Measurements from ENCODE around the gene PPFIBP1. TPM values are rescaled to one million over a fixed set of nuclear protein-coding genes. Genes with fewer than 3 reads are reported as not detected.

PPFIBP1 gene
- polyA plus RNA-seq, 1 of the 3 experiments (the other 2 are of a cell fraction) = 55.0 TPM

DNA sequence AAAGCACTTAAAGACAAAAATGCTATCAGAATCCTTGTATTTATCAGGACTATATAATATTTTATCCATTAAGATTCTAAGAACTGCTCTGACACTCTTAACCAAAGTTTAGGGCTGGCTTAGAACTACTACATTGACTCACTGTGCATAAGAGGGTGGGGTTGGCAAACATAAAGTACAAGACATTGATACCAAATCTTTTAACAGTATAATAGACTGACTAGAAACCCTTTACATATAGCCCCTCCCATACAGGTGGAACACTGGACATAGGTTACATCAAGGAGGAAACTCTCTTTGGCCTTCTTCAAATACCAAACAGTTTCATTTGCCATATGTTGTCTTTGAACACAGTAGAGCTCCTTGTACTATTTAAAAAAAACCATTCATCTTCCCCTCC, 156.6 kb downstream of the PPFIBP1 start:
- no peak for DNase-seq
- no peaks in the 10 kb centered on the region for H3K4me1 ChIP-seq (ENCODE audit: control insufficient read depth in 1 of 2, insufficient read depth in 2 of 2, low read depth in 1 of 2, low read length in 1 of 2)
- H3K4me2 ChIP-seq = no peak overlapping the region
- no peak overlapping the region for H3K9ac ChIP-seq
- CTCF ChIA-PET = no interaction called here
- no peak overlapping the region for H3K4me3 ChIP-seq (ENCODE audit: low read depth in 2 of 2, low read length in 1 of 2)
- H3K79me2 ChIP-seq (ENCODE audit: insufficient read depth) = no peaks in the 10 kb centered on the region
- TF ChIP-seq EP300 (IDR thresholded peaks at IDR 0.05; ENCODE audit: borderline replicate concordance in 1 of 2, low read depth in 1 of 2, low read length in 1 of 2) (no peak), NRF1 (IDR thresholded peaks at IDR 0.05; ENCODE audit: low read depth, low read length) (no peak), MEF2A (IDR thresholded peaks at IDR 0.05; ENCODE audit: borderline replicate concordance, low read depth) (no peak), FOXM1 (IDR thresholded peaks at IDR 0.05; ENCODE audit: low read depth) (no peak), RAD21 (IDR thresholded peaks at IDR 0.05; ENCODE audit: low read length) (no peak), YY1 (IDR thresholded peaks at IDR 0.05; ENCODE audit: low read depth) (no peak), EZH2phosphoT487 (IDR thresholded peaks at IDR 0.05; ENCODE audit: borderline replicate concordance, low read depth) (no peak), TCF12 (IDR thresholded peaks at IDR 0.05) (no peak), TAF1 (IDR thresholded peaks at IDR 0.05; ENCODE audit: borderline replicate concordance, low read depth, low read length) (no peak), CHD2 (IDR thresholded peaks at IDR 0.05; ENCODE audit: low read length, partially characterized antibody) (no peak), GATA2 (CRISPR knock-in tag; IDR thresholded peaks at IDR 0.05) (no peak), TEAD4 (IDR thresholded peaks at IDR 0.05; ENCODE audit: borderline replicate concordance, insufficient read depth) (no peak), SMC3 (IDR thresholded peaks at IDR 0.05; ENCODE audit: low read depth, low read length) (no peak), NFIC (IDR thresholded peaks at IDR 0.05; ENCODE audit: borderline replicate concordance) (no peak)
- TF ChIP-seq, protein P1, sequence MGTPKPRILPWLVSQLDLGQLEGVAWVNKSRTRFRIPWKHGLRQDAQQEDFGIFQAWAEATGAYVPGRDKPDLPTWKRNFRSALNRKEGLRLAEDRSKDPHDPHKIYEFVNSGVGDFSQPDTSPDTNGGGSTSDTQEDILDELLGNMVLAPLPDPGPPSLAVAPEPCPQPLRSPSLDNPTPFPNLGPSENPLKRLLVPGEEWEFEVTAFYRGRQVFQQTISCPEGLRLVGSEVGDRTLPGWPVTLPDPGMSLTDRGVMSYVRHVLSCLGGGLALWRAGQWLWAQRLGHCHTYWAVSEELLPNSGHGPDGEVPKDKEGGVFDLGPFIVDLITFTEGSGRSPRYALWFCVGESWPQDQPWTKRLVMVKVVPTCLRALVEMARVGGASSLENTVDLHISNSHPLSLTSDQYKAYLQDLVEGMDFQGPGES (IDR thresholded peaks at IDR 0.05; ENCODE audit: low read depth, low read length) = no peak
- TF ChIP-seq, protein P2, sequence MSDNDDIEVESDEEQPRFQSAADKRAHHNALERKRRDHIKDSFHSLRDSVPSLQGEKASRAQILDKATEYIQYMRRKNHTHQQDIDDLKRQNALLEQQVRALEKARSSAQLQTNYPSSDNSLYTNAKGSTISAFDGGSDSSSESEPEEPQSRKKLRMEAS (IDR thresholded peaks at IDR 0.05; ENCODE audit: low read depth) = no peak
- TF ChIP-seq, protein P3, sequence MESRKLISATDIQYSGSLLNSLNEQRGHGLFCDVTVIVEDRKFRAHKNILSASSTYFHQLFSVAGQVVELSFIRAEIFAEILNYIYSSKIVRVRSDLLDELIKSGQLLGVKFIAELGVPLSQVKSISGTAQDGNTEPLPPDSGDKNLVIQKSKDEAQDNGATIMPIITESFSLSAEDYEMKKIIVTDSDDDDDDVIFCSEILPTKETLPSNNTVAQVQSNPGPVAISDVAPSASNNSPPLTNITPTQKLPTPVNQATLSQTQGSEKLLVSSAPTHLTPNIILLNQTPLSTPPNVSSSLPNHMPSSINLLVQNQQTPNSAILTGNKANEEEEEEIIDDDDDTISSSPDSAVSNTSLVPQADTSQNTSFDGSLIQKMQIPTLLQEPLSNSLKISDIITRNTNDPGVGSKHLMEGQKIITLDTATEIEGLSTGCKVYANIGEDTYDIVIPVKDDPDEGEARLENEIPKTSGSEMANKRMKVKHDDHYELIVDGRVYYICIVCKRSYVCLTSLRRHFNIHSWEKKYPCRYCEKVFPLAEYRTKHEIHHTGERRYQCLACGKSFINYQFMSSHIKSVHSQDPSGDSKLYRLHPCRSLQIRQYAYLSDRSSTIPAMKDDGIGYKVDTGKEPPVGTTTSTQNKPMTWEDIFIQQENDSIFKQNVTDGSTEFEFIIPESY (IDR thresholded peaks at IDR 0.05; ENCODE audit: borderline replicate concordance, low read depth) = no peak
- TF ChIP-seq, protein P4, sequence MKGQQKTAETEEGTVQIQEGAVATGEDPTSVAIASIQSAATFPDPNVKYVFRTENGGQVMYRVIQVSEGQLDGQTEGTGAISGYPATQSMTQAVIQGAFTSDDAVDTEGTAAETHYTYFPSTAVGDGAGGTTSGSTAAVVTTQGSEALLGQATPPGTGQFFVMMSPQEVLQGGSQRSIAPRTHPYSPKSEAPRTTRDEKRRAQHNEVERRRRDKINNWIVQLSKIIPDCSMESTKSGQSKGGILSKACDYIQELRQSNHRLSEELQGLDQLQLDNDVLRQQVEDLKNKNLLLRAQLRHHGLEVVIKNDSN (IDR thresholded peaks at IDR 0.05; ENCODE audit: borderline replicate concordance, low read depth) = no peak
- H3K27me3 ChIP-seq (ENCODE audit: insufficient read depth) = no peaks in the 10 kb centered on the region
- H3K27ac ChIP-seq (ENCODE audit: low read depth in 2 of 2, low read length in 1 of 2) = no peak overlapping the region
- no peaks in the 10 kb centered on the region for H3K9me2 ChIP-seq
- peaks cover 28% of the 10 kb centered on the region for H3F3A ChIP-seq (replicated peaks; ENCODE audit: insufficient read depth)
- H4K20me1 ChIP-seq (ENCODE audit: insufficient read depth) = no peaks in the 10 kb centered on the region
- H2AFZ ChIP-seq (ENCODE audit: low read depth) = no peak overlapping the region
- POLR2A ChIA-PET = no interaction called here
- H3K36me3 ChIP-seq (replicated peaks in 1 of 2; ENCODE audit: control insufficient read depth in 1 of 2, insufficient read depth in 2 of 2, low read length in 1 of 2) = peaks cover 86 to 96% of the 10 kb centered on the region in 2 experiments
- no peaks in the 10 kb centered on the region for H3K9me3 ChIP-seq

Measured in SK-N-SH (cell line).